Measurements from ENCODE around the gene NUP205. TPM values are rescaled to one million over a fixed set of nuclear protein-coding genes. Genes with fewer than 3 reads are reported as not detected.

Gene NUP205
- total RNA-seq, 2 donors from 2014 or later, result 38.0 to 58.4 TPM

- DNase-seq, result no peak
- no peak for TF ChIP-seq CTCF (IDR thresholded peaks at IDR 0.05)
- H3K9ac ChIP-seq (ENCODE audit: low read depth in 2 of 2, low read length in 2 of 2), result no peak overlapping the region
- H3K36me3 ChIP-seq, result no peaks in the 10 kb centered on the region
- no peaks in the 10 kb centered on the region for H3K4me1 ChIP-seq
- H3K9me3 ChIP-seq, result no peaks in the 10 kb centered on the region
- intact Hi-C loops (cut with DNase I), result loop anchor here (10.0 kb wide), 1 partner anchor 54 kb away; no protein-coding TSS in a partner anchor
- H3K27me3 ChIP-seq, result no peaks in the 10 kb centered on the region
- no peak overlapping the region for H3K27ac ChIP-seq
- H3K4me3 ChIP-seq, result no peak overlapping the region
These were observed 2.9 kb downstream of the NUP205 start for GRCh38 chr7:135560631-135561030.

GRCh38 chr7:135562720-135563119 is 5.0 kb downstream of the NUP205 start:
- Histone ChIP-seq H3K4me1 (no peaks in the 10 kb centered on the region), H3K9me3 (no peaks in the 10 kb centered on the region), H3K4me3 (no peak overlapping the region), H3K27ac (no peak overlapping the region), H3K36me3 (no peaks in the 10 kb centered on the region), H3K9ac (ENCODE audit: low read depth in 2 of 2, low read length in 2 of 2) (no peak overlapping the region), H3K27me3 (no peaks in the 10 kb centered on the region)
- DNase-seq, result no peak
- intact Hi-C loops (cut with DNase I), result loop anchor here (10.0 kb wide), 1 partner anchor 52 kb away; no protein-coding TSS in a partner anchor
- no peak for TF ChIP-seq CTCF (IDR thresholded peaks at IDR 0.05)

GRCh38 chr7:135571834-135572233 is 14.1 kb downstream of the NUP205 start:
- no peak for DNase-seq
- Histone ChIP-seq H3K4me3 (no peak overlapping the region), H3K27ac (no peak overlapping the region), H3K9ac (ENCODE audit: low read depth in 2 of 2, low read length in 2 of 2) (no peak overlapping the region), H3K9me3 (no peaks in the 10 kb centered on the region), H3K27me3 (no peaks in the 10 kb centered on the region), H3K4me1 (no peaks in the 10 kb centered on the region), H3K36me3 (peaks cover 6% of the 10 kb centered on the region)
- TF ChIP-seq CTCF (IDR thresholded peaks at IDR 0.05), result no peak
- intact Hi-C loops (cut with DNase I), result no loop called here

- no peak for DNase-seq
- Histone ChIP-seq H3K4me1 (no peaks in the 10 kb centered on the region), H3K4me3 (no peak overlapping the region), H3K36me3 (peaks cover 7% of the 10 kb centered on the region), H3K9ac (ENCODE audit: low read depth in 2 of 2, low read length in 2 of 2) (no peak overlapping the region), H3K9me3 (no peaks in the 10 kb centered on the region), H3K27me3 (no peaks in the 10 kb centered on the region), H3K27ac (no peak overlapping the region)
- TF ChIP-seq CTCF (IDR thresholded peaks at IDR 0.05), result no peak
- intact Hi-C loops (cut with DNase I), result no loop called here
These were observed 15.8 kb downstream of the NUP205 start for GRCh38 chr7:135573541-135573940.

- Histone ChIP-seq H3K4me1 (no peaks in the 10 kb centered on the region), H3K9me3 (no peaks in the 10 kb centered on the region), H3K4me3 (no peak overlapping the region), H3K36me3 (peaks cover 7% of the 10 kb centered on the region), H3K27ac (no peak overlapping the region), H3K27me3 (no peaks in the 10 kb centered on the region), H3K9ac (ENCODE audit: low read depth in 2 of 2, low read length in 2 of 2) (no peak overlapping the region)
- intact Hi-C loops (cut with DNase I), result no loop called here
- no peak for TF ChIP-seq CTCF (IDR thresholded peaks at IDR 0.05)
- no peak for DNase-seq
These were observed 17.6 kb downstream of the NUP205 start for GRCh38 chr7:135575296-135575695.
